Gastrocnemius medialis (tissue), 4 donors: ENCODE data around the gene KCNQ1.

Experiments
- POLR2A ChIP-seq, 2 donors: fragments of 450-650 bp; IDR thresholded peaks; one replicate each; pipeline ENCODE4 v1.6.1; 2017; ENCODE audit warnings: antibody characterized with exemption in 2 of 2, mild to moderate bottlenecking in 2 of 2, moderate library complexity in 2 of 2
- TF ChIP-seq, protein P1 (sequence below), 5 experiments: fragments of 450-650 bp in 3 of 5; fragments of 200-600 bp in 2 of 5; sonication (generic) in 2 of 5; IDR thresholded peaks in 4 of 5; conservative IDR thresholded peaks in 1 of 5; 1 replicate in 4 of 5; 2 replicates in 1 of 5; pipeline ENCODE4 v1.5.1; 2016 to 2019; ENCODE audit warnings: antibody characterized with exemption in 5 of 5, mild to moderate bottlenecking in 3 of 5, moderate library complexity in 3 of 5

DNA sequence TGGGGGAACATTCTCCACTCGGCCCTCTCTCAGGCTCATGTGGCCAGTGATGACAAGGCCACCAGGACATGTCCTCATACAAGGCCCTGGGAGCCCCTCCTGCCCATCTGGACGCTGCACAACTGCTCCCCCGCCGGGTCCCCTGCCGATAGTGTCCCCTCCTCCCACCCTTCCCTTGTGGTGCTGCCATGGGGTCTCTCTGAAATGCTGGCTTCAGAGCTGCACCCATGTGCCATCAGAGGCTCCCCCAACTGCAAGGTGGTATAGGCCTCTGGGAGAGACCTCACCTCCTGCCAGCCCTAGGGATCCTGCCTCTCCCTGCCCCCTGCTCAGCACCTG is 142.0 kb downstream of the KCNQ1 start:
- TF ChIP-seq, protein P1, sequence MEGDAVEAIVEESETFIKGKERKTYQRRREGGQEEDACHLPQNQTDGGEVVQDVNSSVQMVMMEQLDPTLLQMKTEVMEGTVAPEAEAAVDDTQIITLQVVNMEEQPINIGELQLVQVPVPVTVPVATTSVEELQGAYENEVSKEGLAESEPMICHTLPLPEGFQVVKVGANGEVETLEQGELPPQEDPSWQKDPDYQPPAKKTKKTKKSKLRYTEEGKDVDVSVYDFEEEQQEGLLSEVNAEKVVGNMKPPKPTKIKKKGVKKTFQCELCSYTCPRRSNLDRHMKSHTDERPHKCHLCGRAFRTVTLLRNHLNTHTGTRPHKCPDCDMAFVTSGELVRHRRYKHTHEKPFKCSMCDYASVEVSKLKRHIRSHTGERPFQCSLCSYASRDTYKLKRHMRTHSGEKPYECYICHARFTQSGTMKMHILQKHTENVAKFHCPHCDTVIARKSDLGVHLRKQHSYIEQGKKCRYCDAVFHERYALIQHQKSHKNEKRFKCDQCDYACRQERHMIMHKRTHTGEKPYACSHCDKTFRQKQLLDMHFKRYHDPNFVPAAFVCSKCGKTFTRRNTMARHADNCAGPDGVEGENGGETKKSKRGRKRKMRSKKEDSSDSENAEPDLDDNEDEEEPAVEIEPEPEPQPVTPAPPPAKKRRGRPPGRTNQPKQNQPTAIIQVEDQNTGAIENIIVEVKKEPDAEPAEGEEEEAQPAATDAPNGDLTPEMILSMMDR (IDR thresholded peaks at IDR 0.05 in 4 of 5, conservative IDR thresholded peaks at IDR 0.05 in 1 of 5), result no peak
- TF ChIP-seq POLR2A (IDR thresholded peaks at IDR 0.05), result no peak
